ENCODE results near the gene AMMECR1. TPM values are rescaled to one million over a fixed set of nuclear protein-coding genes. Genes with fewer than 3 reads are reported as not detected.
A peak's percentile ranks its signal among the peaks of the same experiment; 100 is the strongest.

Gene AMMECR1
- total and polyA plus RNA-seq, 4 donors: 3.5 to 14.0 (median 5.7) TPM

DNA sequence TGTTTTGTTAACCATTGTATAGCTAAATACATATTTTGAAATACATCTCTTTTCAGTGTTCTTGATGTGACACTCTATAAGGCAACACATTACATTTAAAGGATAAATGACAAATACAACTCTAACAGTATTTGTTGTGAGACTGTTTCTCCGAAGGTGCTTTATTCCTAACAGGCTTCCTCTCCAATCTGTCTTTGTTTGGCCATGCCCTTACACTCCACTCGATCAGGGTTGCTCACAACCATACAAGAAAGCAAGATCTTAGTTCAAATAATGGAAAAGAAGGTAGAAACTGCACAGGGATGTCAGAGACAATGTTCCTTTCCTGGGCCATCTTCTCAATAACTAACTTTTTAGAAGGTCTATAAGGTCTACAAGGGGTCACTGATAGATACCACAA, 36.5 kb downstream of the AMMECR1 start:
- no peak for ATAC-seq (ENCODE audit: insufficient read depth, low FRiP score)
- 49 to 82% methylated on average over 2 of the region's 2 CpGs for WGBS, 2 donors
- no peak overlapping the region for H3K4me3 ChIP-seq

DNA sequence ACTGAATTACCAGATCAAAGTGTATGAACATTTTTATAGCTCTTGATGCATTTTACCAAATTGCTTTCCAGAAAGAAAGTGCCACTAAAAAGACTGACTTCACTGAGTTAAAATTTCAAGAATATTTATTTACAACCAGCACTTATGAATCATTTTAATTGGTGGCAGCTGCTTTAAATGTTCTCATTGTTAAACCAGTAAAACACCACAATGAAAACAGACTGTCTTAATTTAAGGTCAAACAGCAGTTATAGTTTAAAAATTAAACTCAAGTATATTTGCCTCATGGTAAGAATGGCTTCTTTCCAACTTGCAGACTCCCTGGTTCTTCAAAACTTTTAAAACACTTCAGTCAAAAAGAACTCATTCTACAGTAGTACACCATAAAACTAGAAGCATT, 36.9 kb downstream of the AMMECR1 start:
- ATAC-seq (ENCODE audit: insufficient read depth, low FRiP score) (no peak), DNase-seq (peak in 2 of 3 donors; percentile 13 to 54)
- H3K9me3 ChIP-seq (ENCODE audit: control insufficient read depth in 4 of 4, insufficient read depth in 3 of 4, low read length in 3 of 4): peaks cover 0 to 3% (median 0%) of the 10 kb centered on the region in 4 donors
- TF ChIP-seq, protein P1, sequence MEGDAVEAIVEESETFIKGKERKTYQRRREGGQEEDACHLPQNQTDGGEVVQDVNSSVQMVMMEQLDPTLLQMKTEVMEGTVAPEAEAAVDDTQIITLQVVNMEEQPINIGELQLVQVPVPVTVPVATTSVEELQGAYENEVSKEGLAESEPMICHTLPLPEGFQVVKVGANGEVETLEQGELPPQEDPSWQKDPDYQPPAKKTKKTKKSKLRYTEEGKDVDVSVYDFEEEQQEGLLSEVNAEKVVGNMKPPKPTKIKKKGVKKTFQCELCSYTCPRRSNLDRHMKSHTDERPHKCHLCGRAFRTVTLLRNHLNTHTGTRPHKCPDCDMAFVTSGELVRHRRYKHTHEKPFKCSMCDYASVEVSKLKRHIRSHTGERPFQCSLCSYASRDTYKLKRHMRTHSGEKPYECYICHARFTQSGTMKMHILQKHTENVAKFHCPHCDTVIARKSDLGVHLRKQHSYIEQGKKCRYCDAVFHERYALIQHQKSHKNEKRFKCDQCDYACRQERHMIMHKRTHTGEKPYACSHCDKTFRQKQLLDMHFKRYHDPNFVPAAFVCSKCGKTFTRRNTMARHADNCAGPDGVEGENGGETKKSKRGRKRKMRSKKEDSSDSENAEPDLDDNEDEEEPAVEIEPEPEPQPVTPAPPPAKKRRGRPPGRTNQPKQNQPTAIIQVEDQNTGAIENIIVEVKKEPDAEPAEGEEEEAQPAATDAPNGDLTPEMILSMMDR (IDR thresholded peaks at IDR 0.05; ENCODE audit: control extremely low read depth, extremely low read depth): no peak
- no peak overlapping the region for H3K27ac ChIP-seq (ENCODE audit: low read depth in 1 of 2, low read length in 1 of 2)
- H3K36me3 ChIP-seq (ENCODE audit: control insufficient read depth in 4 of 4, insufficient read depth in 4 of 4, low read length in 4 of 4): no peaks in the 10 kb centered on the region
- H3K4me3 ChIP-seq: no peak overlapping the region
- no peak overlapping the region for H3K9ac ChIP-seq (ENCODE audit: insufficient read depth in 1 of 2, low read length in 2 of 2)
- H3K4me1 ChIP-seq (ENCODE audit: control insufficient read depth in 5 of 5, insufficient read depth in 5 of 5, low read length in 5 of 5): peaks cover 0 to 6% (median 0%) of the 10 kb centered on the region in 5 donors
- H3K27me3 ChIP-seq (ENCODE audit: control insufficient read depth in 3 of 3, insufficient read depth in 3 of 3, low read length in 2 of 3): peaks cover 0 to 11% (median 4%) of the 10 kb centered on the region in 3 donors

More for the DNA sequence above, 36.5 kb downstream of the AMMECR1 start:
- H3K27me3 ChIP-seq (ENCODE audit: control insufficient read depth in 3 of 3, insufficient read depth in 3 of 3, low read length in 2 of 3): peaks cover 0 to 11% (median 4%) of the 10 kb centered on the region in 3 donors
- no peak for DNase-seq
- H3K27ac ChIP-seq (ENCODE audit: low read depth in 1 of 2, low read length in 1 of 2): no peak overlapping the region
- H3K4me1 ChIP-seq (ENCODE audit: control insufficient read depth in 5 of 5, insufficient read depth in 5 of 5, low read length in 5 of 5): peaks cover 0 to 5% (median 0%) of the 10 kb centered on the region in 5 donors
- H3K36me3 ChIP-seq (ENCODE audit: control insufficient read depth in 4 of 4, insufficient read depth in 4 of 4, low read length in 4 of 4): no peaks in the 10 kb centered on the region
- TF ChIP-seq, protein P1 (IDR thresholded peaks at IDR 0.05; ENCODE audit: control extremely low read depth, extremely low read depth): no peak
- H3K9me3 ChIP-seq (ENCODE audit: control insufficient read depth in 4 of 4, insufficient read depth in 3 of 4, low read length in 3 of 4): peaks cover 0 to 3% (median 0%) of the 10 kb centered on the region in 4 donors
- no peak overlapping the region for H3K9ac ChIP-seq (ENCODE audit: insufficient read depth in 1 of 2, low read length in 2 of 2)

DNA sequence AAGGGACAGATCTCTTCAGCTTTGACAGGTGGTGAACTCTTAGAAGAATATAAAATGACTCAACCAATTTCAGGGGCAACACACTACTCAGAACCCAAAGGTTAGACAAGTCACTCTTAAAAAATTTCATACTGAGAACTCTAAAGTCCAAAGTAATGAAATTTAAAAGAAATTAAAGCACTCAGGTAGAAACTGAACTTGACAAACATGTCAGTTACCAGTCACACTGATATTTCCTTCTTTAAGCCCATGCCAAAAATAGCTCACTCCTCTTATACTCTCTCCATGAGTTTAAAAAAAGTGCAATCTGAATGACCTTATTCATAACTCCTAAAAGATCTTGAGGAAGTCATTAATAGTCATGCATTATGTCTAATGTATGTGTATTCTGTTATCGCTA, 40.3 kb downstream of the AMMECR1 start:
- ATAC-seq (ENCODE audit: insufficient read depth, low FRiP score) (no peak), DNase-seq (peak in 1 of 3 donors; percentile 25)
- TF ChIP-seq, protein P1 (IDR thresholded peaks at IDR 0.05; ENCODE audit: control extremely low read depth, extremely low read depth): no peak
- 75 to 87% methylated on average over 1 of the region's 1 CpG for WGBS, 2 donors
- Histone ChIP-seq H3K27me3 (ENCODE audit: control insufficient read depth in 3 of 3, insufficient read depth in 3 of 3, low read length in 2 of 3) (peaks cover 0 to 5% (median 0%) of the 10 kb centered on the region in 3 donors), H3K4me3 (no peak overlapping the region), H3K36me3 (ENCODE audit: control insufficient read depth in 4 of 4, insufficient read depth in 4 of 4, low read length in 4 of 4) (no peaks in the 10 kb centered on the region), H3K9me3 (ENCODE audit: control insufficient read depth in 4 of 4, insufficient read depth in 3 of 4, low read length in 3 of 4) (no peaks in the 10 kb centered on the region), H3K4me1 (ENCODE audit: control insufficient read depth in 5 of 5, insufficient read depth in 5 of 5, low read length in 5 of 5) (peaks cover 0 to 6% (median 0%) of the 10 kb centered on the region in 5 donors), H3K9ac (ENCODE audit: insufficient read depth in 1 of 2, low read length in 2 of 2) (no peak overlapping the region), H3K27ac (ENCODE audit: low read depth in 1 of 2, low read length in 1 of 2) (no peak overlapping the region)

- Histone ChIP-seq H3K9ac (ENCODE audit: insufficient read depth in 1 of 2, low read length in 2 of 2) (no peak overlapping the region), H3K36me3 (ENCODE audit: control insufficient read depth in 4 of 4, insufficient read depth in 4 of 4, low read length in 4 of 4) (no peaks in the 10 kb centered on the region), H3K4me1 (ENCODE audit: control insufficient read depth in 5 of 5, insufficient read depth in 5 of 5, low read length in 5 of 5) (peaks cover 0 to 6% (median 0%) of the 10 kb centered on the region in 5 donors), H3K9me3 (ENCODE audit: control insufficient read depth in 4 of 4, insufficient read depth in 3 of 4, low read length in 3 of 4) (no peaks in the 10 kb centered on the region), H3K4me3 (no peak overlapping the region), H3K27me3 (ENCODE audit: control insufficient read depth in 3 of 3, insufficient read depth in 3 of 3, low read length in 2 of 3) (peaks cover 0 to 5% (median 0%) of the 10 kb centered on the region in 3 donors), H3K27ac (ENCODE audit: low read depth in 1 of 2, low read length in 1 of 2) (no peak overlapping the region)
- DNase-seq (no peak), ATAC-seq (ENCODE audit: insufficient read depth, low FRiP score) (no peak)
- 55 to 56% methylated on average over 2 of the region's 2 CpGs for WGBS, 2 donors
- TF ChIP-seq, protein P1 (IDR thresholded peaks at IDR 0.05; ENCODE audit: control extremely low read depth, extremely low read depth): no peak
These were observed 41.1 kb downstream of the AMMECR1 start for GRCh38 chrX:110276778-110277177.

Data from lung (tissue), 12 donors.